ENCODE data around the gene GPANK1. TPM values are rescaled to one million over a fixed set of nuclear protein-coding genes. Genes with fewer than 3 reads are reported as not detected.

Gene GPANK1
- total RNA-seq, 1 donor from 2014 or later = 37.2 TPM

Other genes starting within 250 kb of the GPANK1 start
- gene MICB, start 166.9 kb downstream of the GPANK1 start, total RNA-seq = 36.1 and 37.5 TPM in 2 replicates
- gene MCCD1, start 136.0 kb downstream of the GPANK1 start, total RNA-seq = not detected in 2 replicates
- 628 and 637 TPM in 2 replicates for gene DDX39B, start 123.0 kb downstream of the GPANK1 start, total RNA-seq
- 1.2 and 1.4 TPM in 2 replicates for gene ATP6V1G2, start 118.4 kb downstream of the GPANK1 start, total RNA-seq
- gene NFKBIL1, start 117.4 kb downstream of the GPANK1 start, total RNA-seq = 18.2 and 18.9 TPM in 2 replicates
- 1,021 and 1,078 TPM in 2 replicates for gene LTA, start 92.7 kb downstream of the GPANK1 start, total RNA-seq
- 427 and 430 TPM in 2 replicates for gene TNF, start 89.4 kb downstream of the GPANK1 start, total RNA-seq
- 270 and 277 TPM in 2 replicates for gene LTB, start 82.6 kb downstream of the GPANK1 start, total RNA-seq
- gene LST1, start 78.7 kb downstream of the GPANK1 start, total RNA-seq = 63.0 and 66.6 TPM in 2 replicates
- 19.1 and 20.3 TPM in 2 replicates for gene NCR3, start 72.0 kb downstream of the GPANK1 start, total RNA-seq
- gene AIF1, start 49.8 kb downstream of the GPANK1 start, total RNA-seq = 55.5 and 61.5 TPM in 2 replicates
- 281 and 283 TPM in 2 replicates for gene PRRC2A, start 44.3 kb downstream of the GPANK1 start, total RNA-seq
- 319 and 323 TPM in 2 replicates for gene BAG6, start 12.3 kb downstream of the GPANK1 start, total RNA-seq
- gene APOM, start 9.1 kb downstream of the GPANK1 start, total RNA-seq = 1.8 and 3.7 TPM in 2 replicates
- 18.1 and 19.1 TPM in 2 replicates for gene C6orf47, start 4.2 kb downstream of the GPANK1 start, total RNA-seq
- 302 and 308 TPM in 2 replicates for gene CSNK2B, start 1.1 kb upstream of the GPANK1 start, total RNA-seq
- 29.5 and 35.1 TPM in 2 replicates for gene LY6G5B, start 5.0 kb upstream of the GPANK1 start, total RNA-seq
- 4.7 and 4.9 TPM in 2 replicates for gene LY6G5C, start 16.1 kb upstream of the GPANK1 start, total RNA-seq
- 45.7 and 46.5 TPM in 2 replicates for gene ABHD16A, start 38.3 kb upstream of the GPANK1 start, total RNA-seq
- gene LY6G6F, start 41.9 kb upstream of the GPANK1 start, total RNA-seq = not detected in 2 replicates
- not detected in 2 replicates for gene LY6G6D, start 50.4 kb upstream of the GPANK1 start, total RNA-seq
- not detected in 2 replicates for gene LY6G6C, start 56.7 kb upstream of the GPANK1 start, total RNA-seq
- gene MPIG6B, start 58.4 kb upstream of the GPANK1 start, total RNA-seq = not detected in 2 replicates
- 4.9 and 5.7 TPM in 2 replicates for gene DDAH2, start 64.3 kb upstream of the GPANK1 start, total RNA-seq
- gene CLIC1, start 71.5 kb upstream of the GPANK1 start, total RNA-seq = 398 and 399 TPM in 2 replicates
- gene MSH5, start 75.0 kb upstream of the GPANK1 start, total RNA-seq = 80.5 and 83.4 TPM in 2 replicates
- 16.7 and 17.0 TPM in 2 replicates for gene SAPCD1, start 97.7 kb upstream of the GPANK1 start, total RNA-seq
- 2.9 and 5.0 TPM in 2 replicates for gene VWA7, start 112.3 kb upstream of the GPANK1 start, total RNA-seq
- gene VARS1, start 130.8 kb upstream of the GPANK1 start, total RNA-seq = 150 and 161 TPM in 2 replicates
- 136 and 137 TPM in 2 replicates for gene LSM2, start 142.0 kb upstream of the GPANK1 start, total RNA-seq
- 2.2 and 2.9 TPM in 2 replicates for gene HSPA1L, start 150.3 kb upstream of the GPANK1 start, total RNA-seq
- gene HSPA1A, start 150.5 kb upstream of the GPANK1 start, total RNA-seq = 173 and 175 TPM in 2 replicates
- 152 and 155 TPM in 2 replicates for gene HSPA1B, start 162.7 kb upstream of the GPANK1 start, total RNA-seq
- 22.1 and 24.3 TPM in 2 replicates for gene NEU1, start 197.8 kb upstream of the GPANK1 start, total RNA-seq
- gene SLC44A4, start 214.0 kb upstream of the GPANK1 start, total RNA-seq = 0.12 TPM in 1 of 2 replicates, not detected in the other
- gene EHMT2, start 232.7 kb upstream of the GPANK1 start, total RNA-seq = 75.9 and 80.4 TPM in 2 replicates
- 4.6 and 5.1 TPM in 2 replicates for gene ZBTB12, start 237.1 kb upstream of the GPANK1 start, total RNA-seq